OCI-LY7 (cell line): Measurements from ENCODE around the gene CHMP1A. TPM values are rescaled to one million over a fixed set of nuclear protein-coding genes. Genes with fewer than 3 reads are reported as not detected.

Source experiments
- BruUV-seq: library from RNA; stranded (reverse); fragments of 400-500 nt; replicated peaks from 2 replicates; lab custom pipeline; 2021; lab: Mats Ljungman, UMichigan
- CTCF ChIA-PET: fragments of 300-600 bp; sonication (Branson Sonifier 250); formaldehyde crosslinking; loops from one replicate; lab custom pipeline; 2022; ENCODE audit warnings: antibody characterized with exemption; ENCODE audit not compliant: unreplicated experiment; lab: Charles Lee
- POLR2A ChIA-PET: fragments of 300-600 bp; sonication (Branson Sonifier 250); formaldehyde crosslinking; loops from one replicate; lab custom pipeline; 2022; ENCODE audit warnings: antibody characterized with exemption; lab: Charles Lee
- DNase-seq: peaks from one replicate; pipeline ENCODE4 v3.0.0-alpha.2; 2015; ENCODE audit warnings: low spot score
- H2AFZ ChIP-seq: fragments of 200-600 bp; sonication (generic), shearing (Covaris generic); 2 replicates; pipeline ENCODE4 v1.6.1; 2014; ENCODE audit warnings: mild to moderate bottlenecking, antibody characterized with exemption, low read length, moderate library complexity
- H3K27ac ChIP-seq: fragments of 200-600 bp; sonication (generic); 2 replicates; pipeline ENCODE4 v1.5.1; 2014; ENCODE audit warnings: mixed run types, low read depth, mild to moderate bottlenecking, moderate library complexity, low read length, inconsistent platforms; ENCODE audit not compliant: poor library complexity, severe bottlenecking
- H3K36me3 ChIP-seq: fragments of 200-600 bp; sonication (generic); 2 replicates; pipeline ENCODE4 v1.6.1; 2014; ENCODE audit warnings: mild to moderate bottlenecking, antibody characterized with exemption, low read length, moderate library complexity, mixed read lengths; ENCODE audit not compliant: insufficient read depth
- H3K4me1 ChIP-seq: fragments of 200-600 bp; sonication (generic); 2 replicates; pipeline ENCODE4 v1.5.1; 2014; ENCODE audit warnings: mild to moderate bottlenecking, low read length; ENCODE audit not compliant: insufficient read depth, poor library complexity, severe bottlenecking
- H3K4me2 ChIP-seq: fragments of 200-600 bp; sonication (generic); 2 replicates; pipeline ENCODE4 v1.6.1; 2014; ENCODE audit warnings: mild to moderate bottlenecking, low read length
- H3K4me3 ChIP-seq: fragments of 200-600 bp; sonication (generic); 2 replicates; pipeline ENCODE4 v1.5.1; 2014; ENCODE audit warnings: mild to moderate bottlenecking, low read depth, low read length; ENCODE audit not compliant: poor library complexity, severe bottlenecking
- H3K79me2 ChIP-seq: fragments of 200-600 bp; sonication (generic); 2 replicates; pipeline ENCODE4 v1.6.1; 2016; ENCODE audit warnings: low read depth, mild to moderate bottlenecking, low read length, moderate library complexity, mixed read lengths; ENCODE audit not compliant: insufficient read depth
- H3K9me2 ChIP-seq: fragments of 200-600 bp; sonication (generic); 2 replicates; pipeline ENCODE4 v1.6.1; 2016; ENCODE audit warnings: mild to moderate bottlenecking, low read length, mixed read lengths; ENCODE audit not compliant: insufficient read depth
- H3K9me3 ChIP-seq: fragments of 200-600 bp; sonication (generic); 2 replicates; pipeline ENCODE4 v1.6.1; 2014; ENCODE audit warnings: mild to moderate bottlenecking, mixed run types, low read length, mixed read lengths
- H4K20me1 ChIP-seq: fragments of 200-600 bp; sonication (generic); 2 replicates; pipeline ENCODE4 v1.6.1; 2014; ENCODE audit warnings: mild to moderate bottlenecking, antibody characterized with exemption, low read length, moderate library complexity, mixed read lengths; ENCODE audit not compliant: insufficient read depth
- CTCF ChIP-seq: fragments of 200-600 bp; sonication (generic); conservative IDR thresholded peaks from 2 replicates; pipeline ENCODE4 v1.5.1; 2014; ENCODE audit warnings: mild to moderate bottlenecking, antibody characterized with exemption, low read length, moderate library complexity, mixed read lengths
- EZH2phosphoT487 ChIP-seq: fragments of 200-600 bp; sonication (generic); IDR thresholded peaks from 2 replicates; pipeline ENCODE4 v1.6.1; 2018; ENCODE audit warnings: low read depth, borderline replicate concordance, mild to moderate bottlenecking, mixed run types, antibody characterized with exemption, low read length, moderate library complexity, mixed read lengths
- intact Hi-C: fragments of 100-400 bp; cut with micrococcal nuclease; formaldehyde crosslinking; loops from one replicate; pipeline ENCODE4 v1.10.0; 2022; ENCODE audit not compliant: unreplicated experiment
- total RNA-seq, 2 experiments: library from RNA; depleted of rRNA in 1 of 2; stranded (reverse); fragments of >200 nt in 1 of 2; shearing (Covaris generic) in 1 of 2; gene quantifications; 2 replicates each; pipeline ENCODE4 v1.2.3, GENCODE V29; 2014 to 2022

The CHMP1A gene
- total RNA-seq, 2 experiments from 2014 or later: 53.1 to 76.2 TPM

- no peak for DNase-seq
- Histone ChIP-seq H4K20me1 (no peaks in the 10 kb centered on the region), H3K4me1 (no peaks in the 10 kb centered on the region), H3K4me3 (no peak overlapping the region), H3K79me2 (no peaks in the 10 kb centered on the region), H2AFZ (no peak overlapping the region), H3K27ac (no peak overlapping the region), H3K9me2 (no peaks in the 10 kb centered on the region), H3K36me3 (no peaks in the 10 kb centered on the region), H3K9me3 (no peaks in the 10 kb centered on the region), H3K4me2 (no peak overlapping the region)
- ChIA-PET POLR2A (no interaction called here), CTCF (no interaction called here)
- BruUV-seq: no TSS peak
- no peak for TF ChIP-seq CTCF
- no peak for TF ChIP-seq EZH2phosphoT487
- intact Hi-C loops: no loop called here
Observed at GRCh38 chr16:89612415-89613166, 44.9 kb downstream of the CHMP1A start.

- no peaks in the 10 kb centered on the region for H4K20me1 ChIP-seq
- TF ChIP-seq CTCF (no peak), EZH2phosphoT487 (no peak)
- H3K79me2 ChIP-seq: no peaks in the 10 kb centered on the region
- no peaks in the 10 kb centered on the region for H3K36me3 ChIP-seq
- H3K4me3 ChIP-seq: no peak overlapping the region
- no peaks in the 10 kb centered on the region for H3K4me1 ChIP-seq
- no peak overlapping the region for H2AFZ ChIP-seq
- no peaks in the 10 kb centered on the region for H3K9me2 ChIP-seq
- H3K9me3 ChIP-seq: no peaks in the 10 kb centered on the region
- no peak overlapping the region for H3K4me2 ChIP-seq
- POLR2A ChIA-PET: no interaction called here
- BruUV-seq: no TSS peak
- intact Hi-C loops: no loop called here
- H3K27ac ChIP-seq: no peak overlapping the region
- CTCF ChIA-PET: no interaction called here
- DNase-seq: no peak
Observed at GRCh38 chr16:89610108-89610453, 47.4 kb downstream of the CHMP1A start.

- H3K9me3 ChIP-seq: no peaks in the 10 kb centered on the region
- no peaks in the 10 kb centered on the region for H3K36me3 ChIP-seq
- no peak overlapping the region for H3K4me3 ChIP-seq
- H3K79me2 ChIP-seq: no peaks in the 10 kb centered on the region
- no peaks in the 10 kb centered on the region for H3K4me1 ChIP-seq
- DNase-seq: no peak
- H4K20me1 ChIP-seq: no peaks in the 10 kb centered on the region
- no peak overlapping the region for H2AFZ ChIP-seq
- ChIA-PET CTCF (no interaction called here), POLR2A (no interaction called here)
- intact Hi-C loops: no loop called here
- no TSS peak for BruUV-seq
- no peak overlapping the region for H3K27ac ChIP-seq
- H3K4me2 ChIP-seq: no peak overlapping the region
- no peaks in the 10 kb centered on the region for H3K9me2 ChIP-seq
- TF ChIP-seq EZH2phosphoT487: no peak
Observed at GRCh38 chr16:89607937-89608740, 49.4 kb downstream of the CHMP1A start.
